ENCODE measurements around the gene ACP1. TPM values are rescaled to one million over a fixed set of nuclear protein-coding genes. Genes with fewer than 3 reads are reported as not detected.

Gene ACP1
- total and polyA plus RNA-seq, 2 of the 8 experiments (the other 6 are each of a cell fraction or from before 2014, with no cell fraction given), result 115 to 155 TPM

- Histone ChIP-seq H3K36me3 (ENCODE audit: control insufficient read depth in 2 of 4, insufficient read depth in 4 of 4, low read length in 3 of 4) (peaks cover 0 to 18% (median 0%) of the 10 kb centered on the region in 4 experiments; a peak in 3 of 8 replicates), H3K4me2 (ENCODE audit: insufficient read depth in 1 of 2, low read depth in 2 of 2, low read length in 2 of 2) (no peak overlapping the region), H3K18ac (ENCODE audit: extremely low read depth, low read length) (no peak overlapping the region), H2BK15ac (ENCODE audit: low read length) (no peak overlapping the region), H3K9me3 (ENCODE audit: insufficient read depth in 2 of 2, low read depth in 1 of 2, low read length in 1 of 2) (peaks cover 11 to 12% of the 10 kb centered on the region in 2 experiments), H3K79me1 (ENCODE audit: low read depth, low read length) (no peaks in the 10 kb centered on the region), H4K20me1 (replicated peaks in 1 of 2; ENCODE audit: control insufficient read depth in 1 of 2, insufficient read depth in 2 of 2, low read length in 2 of 2) (peaks cover 0 to 7% of the 10 kb centered on the region in 2 experiments), H4K5ac (ENCODE audit: insufficient read length, low read depth, low read length) (no peak overlapping the region), H2AFZ (ENCODE audit: low read length) (no peak overlapping the region), H3K9ac (replicated peaks in 1 of 4; ENCODE audit: extremely low read depth in 1 of 4, low read depth in 3 of 4, low read length in 3 of 4) (no peak overlapping the region), H3K79me2 (ENCODE audit: control insufficient read depth in 1 of 2, insufficient read depth in 2 of 2, low read length in 2 of 2) (peaks cover 0 to 25% of the 10 kb centered on the region in 2 experiments; a peak in 2 of 4 replicates), H3K23me2 (ENCODE audit: low read depth, low read length) (peaks cover 5% of the 10 kb centered on the region; the same call in 1 of the 2 replicates), H3K23ac (ENCODE audit: insufficient read length) (no peak overlapping the region), H2BK12ac (ENCODE audit: low read depth, low read length) (no peak overlapping the region), H4K91ac (replicated peaks; ENCODE audit: insufficient read length, low read length) (no peak overlapping the region), H3K4me1 (replicated peaks in 1 of 4; ENCODE audit: control insufficient read depth in 3 of 4, insufficient read depth in 4 of 4, low read length in 3 of 4) (peaks cover 0 to 5% (median 3%) of the 10 kb centered on the region in 4 experiments; a peak in 2 of 7 replicates), H2BK5ac (ENCODE audit: low read depth, low read length) (no peak overlapping the region), H4K8ac (ENCODE audit: extremely low read depth, insufficient read depth, low read length) (no peak overlapping the region), H3K14ac (ENCODE audit: insufficient read length) (no peak overlapping the region), H3K56ac (replicated peaks; ENCODE audit: insufficient read length, low read depth, low read length) (no peak overlapping the region), H3K27ac (ENCODE audit: low read depth, low read length) (no peak overlapping the region), H3K4ac (replicated peaks; ENCODE audit: insufficient read length, low read depth, low read length) (no peak overlapping the region), H3K4me3 (ENCODE audit: extremely low read depth in 1 of 4, insufficient read depth in 2 of 4, low read depth in 3 of 4, low read length in 4 of 4) (no peak overlapping the region), H2BK120ac (replicated peaks; ENCODE audit: low read depth, low read length) (no peak overlapping the region), H2AK5ac (ENCODE audit: low read depth, low read length) (no peak overlapping the region), H2BK20ac (ENCODE audit: low read length) (no peak overlapping the region), H3K27me3 (replicated peaks in 1 of 4; ENCODE audit: control insufficient read depth in 3 of 4, extremely low read depth in 1 of 4, insufficient read depth in 3 of 4, low read length in 3 of 4) (peaks cover 0 to 9% (median 5%) of the 10 kb centered on the region in 4 experiments; a peak in 5 of 7 replicates)
- FAIRE-seq, result no peak
- ChIA-PET CTCF (ENCODE audit: partially characterized antibody) (interaction anchor here (1.4 to 2.3 kb wide), 5 partner anchors 12 to 31 kb away, joined by 3 to 12 read pairs (median 4); no protein-coding TSS in a partner anchor), POLR2A (ENCODE audit: partially characterized antibody) (no interaction called here)
- TF ChIP-seq EZH2 (IDR thresholded peaks at IDR 0.05; ENCODE audit: low read depth, low read length, severe bottlenecking) (no peak), TAF1 (IDR thresholded peaks at IDR 0.05; ENCODE audit: low read depth, low read length) (no peak), TBP (IDR thresholded peaks at IDR 0.05; ENCODE audit: low read depth, low read length) (no peak), TCF12 (IDR thresholded peaks at IDR 0.05; ENCODE audit: low read depth, low read length) (no peak), POU5F1 (IDR thresholded peaks at IDR 0.05; ENCODE audit: low read depth, low read length) (no peak), YY1 (IDR thresholded peaks at IDR 0.05; ENCODE audit: low read depth, low read length) (no peak), CHD1 (IDR thresholded peaks at IDR 0.05; ENCODE audit: low read depth, low read length) (no peak), KDM1A (IDR thresholded peaks at IDR 0.05; ENCODE audit: borderline replicate concordance, low read length) (no peak), CREB1 (IDR thresholded peaks at IDR 0.05) (no peak), JUND (IDR thresholded peaks at IDR 0.05; ENCODE audit: low read length) (no peak), GTF2F1 (IDR thresholded peaks at IDR 0.05; ENCODE audit: borderline replicate concordance, low read depth, low read length) (no peak), RFX5 (IDR thresholded peaks at IDR 0.05; ENCODE audit: borderline replicate concordance, low read depth, low read length) (no peak), CHD2 (IDR thresholded peaks at IDR 0.05; ENCODE audit: low read length) (no peak)
- TF ChIP-seq, protein P1, sequence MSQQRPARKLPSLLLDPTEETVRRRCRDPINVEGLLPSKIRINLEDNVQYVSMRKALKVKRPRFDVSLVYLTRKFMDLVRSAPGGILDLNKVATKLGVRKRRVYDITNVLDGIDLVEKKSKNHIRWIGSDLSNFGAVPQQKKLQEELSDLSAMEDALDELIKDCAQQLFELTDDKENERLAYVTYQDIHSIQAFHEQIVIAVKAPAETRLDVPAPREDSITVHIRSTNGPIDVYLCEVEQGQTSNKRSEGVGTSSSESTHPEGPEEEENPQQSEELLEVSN (IDR thresholded peaks at IDR 0.05), result no peak
- WGBS, 2 experiments (ENCODE audit: extremely low coverage in 1 of 2, insufficient coverage in 1 of 2, insufficient read length in 1 of 2, insufficient replicate concordance in 2 of 2, low coverage in 1 of 2, low lambda C conversion rate in 2 of 2, missing lambda C conversion rate in 1 of 2), result 91% methylated on average over 2 of the region's 3 CpGs; no CpG with 5 or more reads in 1 of the 2 experiments
- DNase-seq (ENCODE audit: low read depth in 1 of 2, low spot score in 2 of 2), result no peak
Observed at GRCh38 chr2:258933-259332, 5.8 kb upstream of the ACP1 start.

Data from H1 (cell line).